ENCODE results near the gene DUSP6.

- TF ChIP-seq CTCF (IDR thresholded peaks at IDR 0.05) (no peak), EHF (CRISPR knock-in tag; IDR thresholded peaks at IDR 0.05) (no peak), BCL3 (IDR thresholded peaks at IDR 0.05) (no peak), MYC (IDR thresholded peaks at IDR 0.05; ENCODE audit: borderline replicate concordance, low read length) (no peak)
Observed at GRCh38 chr12:89364058-89364457, 11.8 kb upstream of the DUSP6 start.
